ENCODE data around the gene HRH2.

Gene HRH2

DNA sequence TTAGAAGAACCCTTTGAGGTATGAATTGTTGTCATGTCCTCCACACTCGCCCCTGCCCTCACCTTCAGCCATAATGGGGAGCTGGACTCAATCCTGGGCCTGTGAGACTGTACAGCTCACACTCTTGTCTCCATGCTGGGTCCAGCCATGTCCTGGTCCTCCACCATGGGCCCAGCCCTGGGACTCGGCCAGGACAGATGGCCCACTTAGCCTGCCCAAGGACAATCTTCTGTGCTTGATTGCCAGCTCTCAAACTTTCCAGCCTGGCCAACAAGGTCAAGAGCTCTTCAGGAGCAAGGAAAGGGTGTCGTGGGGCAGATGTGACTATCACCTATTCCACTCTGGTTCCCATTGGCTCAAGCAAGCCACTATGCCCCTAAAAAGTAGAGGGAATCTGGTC lies 90.8 kb downstream of the HRH2 start:
- no peaks in the 10 kb centered on the region for H3K79me2 ChIP-seq (ENCODE audit: control insufficient read depth, low read length)
- no peaks in the 10 kb centered on the region for H4K20me1 ChIP-seq (ENCODE audit: control insufficient read depth, insufficient read depth, low read depth, low read length)
- H3K27ac ChIP-seq (ENCODE audit: low read depth, low read length), result no peak overlapping the region
- H3K4me2 ChIP-seq (ENCODE audit: low read length), result no peak overlapping the region
- no peaks in the 10 kb centered on the region for H3K36me3 ChIP-seq (ENCODE audit: control insufficient read depth, low read length)
- H3K4me1 ChIP-seq (ENCODE audit: control insufficient read depth, low read length), result peaks cover 7% of the 10 kb centered on the region
- H3K4me3 ChIP-seq (ENCODE audit: low read length), result no peak overlapping the region
- no peaks in the 10 kb centered on the region for H3K9me2 ChIP-seq (replicated peaks; ENCODE audit: control insufficient read depth, low read length)
- H3F3A ChIP-seq (ENCODE audit: control insufficient read depth, insufficient read depth), result no peaks in the 10 kb centered on the region
- TF ChIP-seq, protein P1, sequence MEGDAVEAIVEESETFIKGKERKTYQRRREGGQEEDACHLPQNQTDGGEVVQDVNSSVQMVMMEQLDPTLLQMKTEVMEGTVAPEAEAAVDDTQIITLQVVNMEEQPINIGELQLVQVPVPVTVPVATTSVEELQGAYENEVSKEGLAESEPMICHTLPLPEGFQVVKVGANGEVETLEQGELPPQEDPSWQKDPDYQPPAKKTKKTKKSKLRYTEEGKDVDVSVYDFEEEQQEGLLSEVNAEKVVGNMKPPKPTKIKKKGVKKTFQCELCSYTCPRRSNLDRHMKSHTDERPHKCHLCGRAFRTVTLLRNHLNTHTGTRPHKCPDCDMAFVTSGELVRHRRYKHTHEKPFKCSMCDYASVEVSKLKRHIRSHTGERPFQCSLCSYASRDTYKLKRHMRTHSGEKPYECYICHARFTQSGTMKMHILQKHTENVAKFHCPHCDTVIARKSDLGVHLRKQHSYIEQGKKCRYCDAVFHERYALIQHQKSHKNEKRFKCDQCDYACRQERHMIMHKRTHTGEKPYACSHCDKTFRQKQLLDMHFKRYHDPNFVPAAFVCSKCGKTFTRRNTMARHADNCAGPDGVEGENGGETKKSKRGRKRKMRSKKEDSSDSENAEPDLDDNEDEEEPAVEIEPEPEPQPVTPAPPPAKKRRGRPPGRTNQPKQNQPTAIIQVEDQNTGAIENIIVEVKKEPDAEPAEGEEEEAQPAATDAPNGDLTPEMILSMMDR (IDR thresholded peaks at IDR 0.05; ENCODE audit: low read depth, low read length, poor library complexity, severe bottlenecking), result no peak
- no peak for TF ChIP-seq EZH2phosphoT487 (IDR thresholded peaks at IDR 0.05; ENCODE audit: borderline replicate concordance, low read length)
- peaks cover 34% of the 10 kb centered on the region for H3K27me3 ChIP-seq (ENCODE audit: control insufficient read depth, low read length)
- H3K9me3 ChIP-seq (ENCODE audit: control insufficient read depth, insufficient read depth, low read length), result no peaks in the 10 kb centered on the region

DNA sequence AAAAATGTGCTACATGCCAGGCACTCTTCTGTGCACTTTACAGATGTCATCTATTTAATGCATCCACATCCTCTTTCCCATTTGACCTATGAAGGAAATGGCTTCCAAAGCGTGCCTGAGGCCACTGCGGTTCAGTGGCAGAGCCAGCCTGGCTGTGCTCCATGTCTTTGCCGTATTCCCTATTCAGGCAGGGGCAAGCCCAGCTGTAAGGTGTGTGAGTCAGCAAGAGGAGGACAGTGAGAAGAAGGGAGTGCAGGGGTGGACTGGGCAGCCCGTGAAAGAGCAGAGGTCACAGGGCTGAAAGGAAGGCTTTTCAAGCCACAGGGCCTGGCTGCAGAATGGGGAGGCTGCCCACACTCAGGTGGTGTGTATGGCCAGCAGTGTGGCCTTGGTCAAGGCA lies 91.7 kb downstream of the HRH2 start:
- H3K36me3 ChIP-seq (ENCODE audit: control insufficient read depth, low read length), result no peaks in the 10 kb centered on the region
- H4K20me1 ChIP-seq (ENCODE audit: control insufficient read depth, insufficient read depth, low read depth, low read length), result no peaks in the 10 kb centered on the region
- H3K9me2 ChIP-seq (replicated peaks; ENCODE audit: control insufficient read depth, low read length), result no peaks in the 10 kb centered on the region
- no peak overlapping the region for H3K4me3 ChIP-seq (ENCODE audit: low read length)
- no peaks in the 10 kb centered on the region for H3K79me2 ChIP-seq (ENCODE audit: control insufficient read depth, low read length)
- no peaks in the 10 kb centered on the region for H3K9me3 ChIP-seq (ENCODE audit: control insufficient read depth, insufficient read depth, low read length)
- no peak overlapping the region for H3K4me2 ChIP-seq (ENCODE audit: low read length)
- H3F3A ChIP-seq (ENCODE audit: control insufficient read depth, insufficient read depth), result no peaks in the 10 kb centered on the region
- no peak overlapping the region for H3K27ac ChIP-seq (ENCODE audit: low read depth, low read length)
- H3K4me1 ChIP-seq (ENCODE audit: control insufficient read depth, low read length), result peaks cover 7% of the 10 kb centered on the region
- peaks cover 34% of the 10 kb centered on the region for H3K27me3 ChIP-seq (ENCODE audit: control insufficient read depth, low read length)
- TF ChIP-seq, protein P1 (IDR thresholded peaks at IDR 0.05; ENCODE audit: low read depth, low read length, poor library complexity, severe bottlenecking), result no peak
- TF ChIP-seq EZH2phosphoT487 (IDR thresholded peaks at IDR 0.05; ENCODE audit: borderline replicate concordance, low read length), result no peak

DNA sequence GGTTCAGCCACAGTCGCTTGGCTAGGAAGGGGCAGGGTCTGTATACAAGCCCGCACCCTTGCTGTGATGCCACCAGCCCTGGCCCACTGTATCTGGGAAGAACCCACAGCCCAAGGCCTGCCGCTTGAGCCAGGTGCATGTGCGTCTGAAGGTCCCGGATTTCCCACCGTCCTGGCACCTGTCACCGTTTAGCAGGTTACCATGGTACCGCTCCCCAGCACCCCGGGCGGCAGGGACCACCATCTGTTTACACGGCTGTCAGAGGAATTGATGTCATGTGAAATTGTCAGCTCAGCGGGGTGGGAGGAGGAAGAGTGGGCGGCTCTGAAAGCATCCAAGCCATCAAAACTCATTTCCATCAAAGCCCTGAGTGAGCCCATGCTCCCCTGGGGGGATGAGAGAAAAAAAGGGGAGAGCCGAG lies 92.7 kb downstream of the HRH2 start:
- no peaks in the 10 kb centered on the region for H3K79me2 ChIP-seq (ENCODE audit: control insufficient read depth, low read length)
- H3K36me3 ChIP-seq (ENCODE audit: control insufficient read depth, low read length), result no peaks in the 10 kb centered on the region
- no peak overlapping the region for H3K4me3 ChIP-seq (ENCODE audit: low read length)
- no peak for TF ChIP-seq EZH2phosphoT487 (IDR thresholded peaks at IDR 0.05; ENCODE audit: borderline replicate concordance, low read length)
- TF ChIP-seq, protein P1 (IDR thresholded peaks at IDR 0.05; ENCODE audit: low read depth, low read length, poor library complexity, severe bottlenecking), result no peak
- no peak overlapping the region for H3K27ac ChIP-seq (ENCODE audit: low read depth, low read length)
- H3F3A ChIP-seq (ENCODE audit: control insufficient read depth, insufficient read depth), result no peaks in the 10 kb centered on the region
- H3K9me2 ChIP-seq (replicated peaks; ENCODE audit: control insufficient read depth, low read length), result no peaks in the 10 kb centered on the region
- no peak overlapping the region for H3K4me2 ChIP-seq (ENCODE audit: low read length)
- H3K4me1 ChIP-seq (ENCODE audit: control insufficient read depth, low read length), result peaks cover 7% of the 10 kb centered on the region
- peaks cover 34% of the 10 kb centered on the region for H3K27me3 ChIP-seq (ENCODE audit: control insufficient read depth, low read length)
- H3K9me3 ChIP-seq (ENCODE audit: control insufficient read depth, insufficient read depth, low read length), result no peaks in the 10 kb centered on the region
- H4K20me1 ChIP-seq (ENCODE audit: control insufficient read depth, insufficient read depth, low read depth, low read length), result no peaks in the 10 kb centered on the region

DNA sequence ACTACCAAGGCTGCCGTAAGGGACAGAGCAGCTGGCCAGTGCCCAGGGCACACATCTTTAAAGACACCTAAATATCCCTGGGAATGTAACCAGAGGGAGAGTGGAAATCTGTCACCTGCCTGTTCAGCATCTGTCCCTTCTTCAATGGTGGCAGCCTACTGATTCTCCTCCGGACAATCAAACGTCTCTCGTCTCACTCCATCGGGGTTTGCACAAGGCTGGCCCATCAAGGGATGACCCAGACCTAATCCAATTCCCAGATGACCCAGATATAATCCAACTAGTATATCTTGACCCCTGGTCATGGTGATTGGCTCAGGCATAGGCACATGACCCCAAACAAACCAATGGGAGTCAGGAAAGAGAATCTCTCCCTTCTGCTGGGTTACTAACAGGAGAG lies 93.5 kb downstream of the HRH2 start:
- H3K4me1 ChIP-seq (ENCODE audit: control insufficient read depth, low read length), result peaks cover 7% of the 10 kb centered on the region
- no peaks in the 10 kb centered on the region for H3F3A ChIP-seq (ENCODE audit: control insufficient read depth, insufficient read depth)
- H3K79me2 ChIP-seq (ENCODE audit: control insufficient read depth, low read length), result no peaks in the 10 kb centered on the region
- H3K27me3 ChIP-seq (ENCODE audit: control insufficient read depth, low read length), result peaks cover 30% of the 10 kb centered on the region
- no peak overlapping the region for H3K4me3 ChIP-seq (ENCODE audit: low read length)
- TF ChIP-seq, protein P1 (IDR thresholded peaks at IDR 0.05; ENCODE audit: low read depth, low read length, poor library complexity, severe bottlenecking), result no peak
- no peak for TF ChIP-seq EZH2phosphoT487 (IDR thresholded peaks at IDR 0.05; ENCODE audit: borderline replicate concordance, low read length)
- no peaks in the 10 kb centered on the region for H3K9me3 ChIP-seq (ENCODE audit: control insufficient read depth, insufficient read depth, low read length)
- no peaks in the 10 kb centered on the region for H3K9me2 ChIP-seq (replicated peaks; ENCODE audit: control insufficient read depth, low read length)
- no peak overlapping the region for H3K4me2 ChIP-seq (ENCODE audit: low read length)
- no peaks in the 10 kb centered on the region for H4K20me1 ChIP-seq (ENCODE audit: control insufficient read depth, insufficient read depth, low read depth, low read length)
- H3K27ac ChIP-seq (ENCODE audit: low read depth, low read length), result no peak overlapping the region
- no peaks in the 10 kb centered on the region for H3K36me3 ChIP-seq (ENCODE audit: control insufficient read depth, low read length)
